Left renal cortex interstitium (tissue), 4 donors: ENCODE results near the gene ARID1B. TPM values are rescaled to one million over a fixed set of nuclear protein-coding genes. Genes with fewer than 3 reads are reported as not detected.

Source experiments
- DNase-seq, 4 donors: peaks; one replicate each; pipeline ENCODE4 v3.0.0-alpha.2; 2013; ENCODE audit warnings: low read depth in 4 of 4, low spot score in 2 of 4, missing footprints in 1 of 4
- polyA plus RNA-seq, 4 donors: library from polyadenylated mRNA; unstranded; fragments of 120-200 nt; gene quantifications; one replicate each; pipeline ENCODE4 v1.2.1, GENCODE V29; 2013; ENCODE audit not compliant: insufficient read length in 4 of 4

The ARID1B gene
- polyA plus RNA-seq, 4 donors, result 68.2 to 91.4 (median 76.9) TPM

DNA sequence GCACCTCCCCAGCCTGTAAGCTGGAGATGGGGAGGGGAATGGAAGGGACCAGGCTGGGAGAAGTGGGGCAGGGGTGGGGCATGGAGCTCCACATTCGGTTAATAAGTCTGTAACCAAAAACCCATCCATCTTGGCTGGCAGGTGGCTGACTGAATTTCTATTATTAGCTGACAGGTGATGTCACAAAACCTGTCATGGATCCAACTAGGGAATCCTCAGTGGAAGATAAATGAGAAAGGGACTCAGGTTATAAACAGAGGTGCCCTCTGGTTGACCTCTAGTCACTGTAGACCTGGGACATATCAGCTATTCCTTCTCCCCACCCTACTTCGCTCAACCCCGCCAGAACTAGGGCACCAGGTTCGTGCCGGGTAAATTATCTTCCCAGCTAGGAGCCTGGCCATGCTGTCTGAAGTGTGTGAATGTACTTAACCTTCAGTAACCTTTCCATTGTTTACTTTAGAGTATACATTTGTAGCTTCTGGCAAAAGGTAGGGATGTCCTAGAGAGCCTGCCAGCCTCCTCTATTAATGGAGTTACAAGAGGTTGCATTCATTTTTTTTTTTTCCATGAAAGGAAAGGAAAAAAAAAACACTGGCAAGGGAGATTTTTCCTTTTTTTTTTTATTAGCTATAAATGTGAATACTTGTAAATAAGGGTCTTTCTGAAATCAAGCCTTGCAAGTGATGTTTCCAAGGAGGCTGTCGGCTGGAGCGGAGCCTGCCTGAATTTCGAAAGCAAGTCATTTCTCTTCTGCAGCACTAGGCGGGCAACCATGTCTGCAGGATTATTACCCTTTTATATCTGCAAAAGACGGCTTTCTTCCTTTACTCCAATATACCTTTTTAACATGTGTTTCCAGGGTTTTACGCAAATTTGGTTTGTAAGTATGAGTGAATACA lies 410.3 kb downstream of the ARID1B start:
- DNase-seq, result no peak

DNA sequence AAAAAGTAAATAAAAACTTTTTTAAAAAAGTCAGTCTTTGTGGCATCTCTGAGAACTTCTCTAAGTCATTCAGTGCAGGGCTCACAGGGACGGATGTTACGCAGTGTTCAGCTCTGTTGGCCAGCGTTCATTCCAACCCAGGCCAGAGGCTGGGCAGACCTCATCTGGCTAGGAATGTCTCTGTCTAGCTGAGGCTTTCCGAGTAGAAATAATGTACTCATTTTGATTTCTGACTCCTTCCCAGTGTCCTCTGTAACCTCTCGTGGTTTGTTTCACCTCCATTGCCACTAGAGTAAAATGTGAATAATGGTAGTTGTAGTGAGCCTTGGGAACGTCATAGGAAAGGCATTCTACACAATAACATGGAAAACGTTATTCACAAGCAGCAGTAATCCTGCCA lies 411.0 kb downstream of the ARID1B start:
- no peak for DNase-seq

DNA sequence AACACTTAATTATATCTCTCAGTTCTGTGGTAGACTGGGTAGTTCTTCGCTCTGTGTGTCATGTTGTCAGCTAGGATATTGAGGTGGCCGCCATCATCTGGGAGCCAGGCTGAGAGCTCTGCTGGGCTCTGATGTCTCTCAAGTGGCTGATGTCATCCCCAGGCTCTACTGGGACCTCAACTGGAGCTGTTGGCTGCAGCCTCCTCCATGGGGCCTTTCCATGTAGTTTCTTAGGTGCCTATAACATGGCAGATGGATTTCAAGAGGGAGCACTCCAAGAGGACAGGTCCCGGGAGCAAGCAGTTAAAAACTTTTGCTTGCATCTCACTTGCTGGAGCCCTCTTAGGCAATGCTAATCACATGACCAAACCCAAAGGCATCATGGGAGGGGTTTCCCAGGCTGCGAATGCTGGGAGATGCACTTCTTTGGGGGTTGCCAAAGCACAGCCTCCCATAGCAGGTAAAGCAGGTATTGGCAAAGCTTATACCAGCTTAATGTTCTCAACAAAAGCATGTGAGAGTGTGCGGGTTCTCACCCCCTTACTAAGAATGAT lies 416.3 kb downstream of the ARID1B start:
- no peak for DNase-seq

DNA sequence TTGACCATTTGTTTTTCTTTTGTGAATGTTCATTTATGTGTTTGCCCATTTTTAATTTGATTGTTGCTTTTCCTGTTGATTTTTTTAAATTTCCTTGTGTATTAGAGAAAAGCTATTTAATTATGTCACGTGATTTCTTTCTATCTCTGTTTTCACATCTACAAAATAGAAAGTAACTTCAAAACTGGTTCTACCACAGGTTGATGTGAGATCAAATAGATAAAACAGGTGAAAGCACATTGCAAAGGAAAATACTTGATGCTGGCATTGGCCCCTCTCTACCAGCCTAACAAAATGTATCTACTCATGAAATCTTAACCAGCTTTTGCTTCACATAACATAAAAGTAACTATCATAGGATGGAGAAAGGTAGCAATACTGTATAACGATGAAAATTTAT lies 416.9 kb downstream of the ARID1B start:
- DNase-seq, result no peak

DNA sequence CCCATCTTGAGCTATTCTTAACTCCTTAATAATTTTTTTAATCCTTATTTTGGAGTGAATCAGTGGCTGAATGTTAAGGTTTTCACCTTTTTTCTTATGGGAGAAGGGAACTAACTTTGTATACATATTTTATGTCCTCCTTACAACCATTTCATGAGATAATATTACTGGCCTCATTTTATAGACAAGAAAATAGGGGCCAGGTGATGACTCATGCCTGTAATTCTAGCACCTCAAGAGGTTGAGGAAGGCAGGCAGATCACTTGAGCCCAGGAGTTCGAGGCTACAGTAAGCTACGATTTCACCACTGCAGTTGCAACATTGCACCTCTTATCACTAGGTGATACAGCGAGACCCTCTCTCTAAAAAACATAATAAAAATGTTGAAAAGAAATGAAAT lies 417.5 kb downstream of the ARID1B start:
- no peak for DNase-seq

DNA sequence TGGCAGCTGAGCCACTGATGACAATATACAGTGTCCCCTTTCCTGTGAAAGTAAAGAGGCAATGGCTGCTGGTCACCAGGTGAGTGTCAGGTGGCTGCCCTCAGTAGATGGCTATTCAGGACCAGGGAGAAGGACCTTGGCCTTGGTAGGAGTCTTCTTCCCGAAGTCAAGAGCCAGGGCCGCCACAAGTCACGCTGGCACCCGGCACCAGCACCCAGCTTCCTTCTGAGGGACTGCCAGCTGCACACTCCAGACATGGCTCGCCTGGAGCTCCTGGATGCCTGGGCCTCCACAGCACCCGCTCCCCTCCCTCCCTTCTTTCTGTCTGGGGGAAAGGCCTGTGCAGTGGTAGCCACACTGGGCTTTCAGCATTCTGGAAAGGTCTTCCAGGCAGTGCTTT lies 419.2 kb downstream of the ARID1B start:
- no peak for DNase-seq

- DNase-seq, result no peak
Observed at GRCh38 chr6:157198425-157199279, 421.5 kb downstream of the ARID1B start.

DNA sequence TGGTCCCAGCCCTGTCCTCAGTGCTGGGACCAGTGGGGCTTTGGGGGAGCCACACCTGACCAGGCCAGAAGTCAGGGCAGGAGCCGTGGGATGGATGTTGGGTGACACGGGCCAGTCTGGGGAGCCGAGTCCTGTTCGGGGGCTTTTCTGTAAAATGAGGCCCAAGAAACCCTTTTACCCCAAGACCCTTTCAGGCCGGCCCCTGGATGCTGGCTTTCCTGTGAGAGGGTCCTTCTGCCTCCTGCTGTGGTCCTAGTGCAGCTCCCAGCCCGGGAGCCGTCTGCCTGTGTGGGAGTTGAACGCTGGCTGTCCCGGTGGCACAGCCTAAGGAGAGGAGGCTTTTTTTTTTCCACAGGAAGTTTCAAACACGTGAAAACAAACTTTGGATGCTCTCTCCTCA lies 422.9 kb downstream of the ARID1B start:
- no peak for DNase-seq

GRCh38 chr6:157200611-157201010 lies 423.4 kb downstream of the ARID1B start:
- DNase-seq, result no peak

DNA sequence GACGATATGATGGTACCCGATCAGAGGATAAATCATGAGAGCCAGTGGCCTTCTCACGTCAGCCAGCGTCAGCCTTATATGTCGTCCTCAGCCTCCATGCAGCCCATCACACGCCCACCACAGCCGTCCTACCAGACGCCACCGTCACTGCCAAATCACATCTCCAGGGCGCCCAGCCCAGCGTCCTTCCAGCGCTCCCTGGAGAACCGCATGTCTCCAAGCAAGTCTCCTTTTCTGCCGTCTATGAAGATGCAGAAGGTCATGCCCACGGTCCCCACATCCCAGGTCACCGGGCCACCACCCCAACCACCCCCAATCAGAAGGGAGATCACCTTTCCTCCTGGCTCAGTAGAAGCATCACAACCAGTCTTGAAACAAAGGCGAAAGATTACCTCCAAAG lies 423.9 kb downstream of the ARID1B start:
- DNase-seq, result no peak

- DNase-seq, result no peak
Observed at GRCh38 chr6:157203312-157203744, 426.1 kb downstream of the ARID1B start.

DNA sequence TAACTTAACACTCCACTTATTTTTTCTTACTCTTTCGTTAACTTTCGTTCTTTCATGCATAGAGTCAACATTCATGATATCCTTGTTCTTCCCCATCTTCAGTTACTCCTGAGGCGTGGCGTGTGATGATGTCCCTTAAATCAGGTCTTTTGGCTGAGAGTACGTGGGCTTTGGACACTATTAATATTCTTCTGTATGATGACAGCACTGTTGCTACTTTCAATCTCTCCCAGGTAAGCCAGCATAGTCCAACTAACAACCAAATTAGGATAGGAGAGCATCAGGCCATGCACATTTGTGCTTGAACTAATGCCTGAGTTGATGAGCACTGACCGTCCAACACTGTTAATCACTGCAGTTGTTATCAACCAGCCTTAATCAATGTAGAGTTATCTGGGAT lies 426.6 kb downstream of the ARID1B start:
- no peak for DNase-seq

DNA sequence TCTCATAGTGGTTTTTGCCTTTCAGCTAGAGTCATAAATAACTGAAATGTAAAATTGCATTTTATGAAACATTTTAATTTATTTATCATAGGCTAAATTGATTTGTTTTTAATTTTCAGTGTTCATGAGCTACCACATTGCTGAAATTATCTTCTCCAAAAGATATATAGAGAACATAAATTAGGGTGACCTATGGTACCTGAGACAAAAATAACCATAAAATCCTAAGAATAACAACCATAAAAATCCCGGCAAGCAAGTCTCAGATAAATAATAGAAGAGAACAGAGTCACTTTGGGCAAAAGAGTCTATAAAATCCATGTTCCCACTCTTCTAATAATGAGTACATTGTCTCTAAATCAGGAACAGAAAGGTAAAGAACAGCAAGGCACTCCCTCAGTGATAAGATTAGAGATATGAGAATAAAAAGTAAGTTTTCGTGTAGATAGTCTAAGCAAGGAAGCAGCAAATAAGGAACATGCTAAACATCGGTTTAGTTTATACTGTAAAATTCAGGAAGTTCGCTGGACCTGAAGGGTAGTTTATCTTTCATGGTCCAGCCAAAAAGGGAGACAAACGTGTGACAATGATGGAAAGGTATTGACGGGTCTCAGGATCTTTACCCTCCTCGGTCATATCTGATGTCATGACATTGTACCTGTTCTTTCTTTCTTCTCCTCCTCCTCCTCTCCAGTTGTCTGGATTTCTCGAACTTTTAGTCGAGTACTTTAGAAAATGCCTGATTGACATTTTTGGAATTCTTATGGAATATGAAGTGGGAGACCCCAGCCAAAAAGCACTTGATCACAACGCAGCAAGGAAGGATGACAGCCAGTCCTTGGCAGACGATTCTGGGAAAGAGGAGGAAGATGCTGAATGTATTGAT lies 428.5 kb downstream of the ARID1B start:
- DNase-seq, result no peak

GRCh38 chr6:157206359-157206815 lies 429.2 kb downstream of the ARID1B start:
- DNase-seq, result no peak

DNA sequence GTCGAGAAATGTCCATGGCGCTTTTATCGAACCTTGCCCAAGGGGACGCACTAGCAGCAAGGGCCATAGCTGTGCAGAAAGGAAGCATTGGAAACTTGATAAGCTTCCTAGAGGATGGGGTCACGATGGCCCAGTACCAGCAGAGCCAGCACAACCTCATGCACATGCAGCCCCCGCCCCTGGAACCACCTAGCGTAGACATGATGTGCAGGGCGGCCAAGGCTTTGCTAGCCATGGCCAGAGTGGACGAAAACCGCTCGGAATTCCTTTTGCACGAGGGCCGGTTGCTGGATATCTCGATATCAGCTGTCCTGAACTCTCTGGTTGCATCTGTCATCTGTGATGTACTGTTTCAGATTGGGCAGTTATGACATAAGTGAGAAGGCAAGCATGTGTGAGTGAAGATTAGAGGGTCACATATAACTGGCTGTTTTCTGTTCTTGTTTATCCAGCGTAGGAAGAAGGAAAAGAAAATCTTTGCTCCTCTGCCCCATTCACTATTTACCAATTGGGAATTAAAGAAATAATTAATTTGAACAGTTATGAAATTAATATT lies 430.4 kb downstream of the ARID1B start:
- DNase-seq, result no peak

GRCh38 chr6:157209865-157210530 lies 432.8 kb downstream of the ARID1B start:
- no peak for DNase-seq

DNA sequence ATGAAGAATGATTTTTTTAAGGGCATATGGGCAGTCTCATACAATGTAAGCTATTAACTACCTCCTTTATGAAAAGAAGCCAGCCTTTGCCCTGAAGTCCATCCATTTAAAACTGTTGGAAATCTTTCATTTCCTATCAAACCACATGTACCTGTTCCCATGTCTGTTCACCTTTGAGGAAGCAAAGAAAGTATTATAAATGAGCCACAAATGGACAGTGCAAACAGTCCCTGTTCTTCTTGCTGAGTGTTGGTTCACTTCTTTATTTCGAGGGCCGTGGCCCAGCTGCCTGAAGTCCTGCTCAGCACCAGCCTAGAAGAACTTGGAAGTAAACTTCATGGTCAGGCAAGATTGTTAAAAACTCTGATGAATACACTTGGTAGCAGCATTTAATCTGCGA lies 433.8 kb downstream of the ARID1B start:
- DNase-seq, result no peak

GRCh38 chr6:157211603-157212455 lies 434.7 kb downstream of the ARID1B start:
- DNase-seq, result no peak
